Gastroesophageal sphincter (tissue), 3 donors: Measurements from ENCODE around the gene FGGY.

ENCODE experiments used
- EP300 ChIP-seq: sonication (generic); formaldehyde crosslinking; IDR thresholded peaks from one replicate; pipeline ENCODE4 v1.6.1; 2017; ENCODE audit warnings: antibody characterized with exemption, mild to moderate bottlenecking
- POLR2A ChIP-seq, 2 donors: fragments of 450-650 bp; IDR thresholded peaks; one replicate each; pipeline ENCODE4 v1.6.1; 2017; ENCODE audit warnings: antibody characterized with exemption in 2 of 2, mild to moderate bottlenecking in 2 of 2, moderate library complexity in 1 of 2
- POLR2AphosphoS5 ChIP-seq: sonication (generic); formaldehyde crosslinking; IDR thresholded peaks from one replicate; pipeline ENCODE4 v1.6.1; 2017; ENCODE audit warnings: antibody characterized with exemption
- TF ChIP-seq, protein P1 (sequence below), 4 experiments: fragments of 200-600 bp in 2 of 4; fragments of 450-650 bp in 2 of 4; sonication (generic) in 1 of 4; IDR thresholded peaks; one replicate each; pipeline ENCODE4 v1.5.1; 2017 to 2019; ENCODE audit warnings: antibody characterized with exemption in 4 of 4, mild to moderate bottlenecking in 2 of 4, moderate library complexity in 2 of 4

DNA sequence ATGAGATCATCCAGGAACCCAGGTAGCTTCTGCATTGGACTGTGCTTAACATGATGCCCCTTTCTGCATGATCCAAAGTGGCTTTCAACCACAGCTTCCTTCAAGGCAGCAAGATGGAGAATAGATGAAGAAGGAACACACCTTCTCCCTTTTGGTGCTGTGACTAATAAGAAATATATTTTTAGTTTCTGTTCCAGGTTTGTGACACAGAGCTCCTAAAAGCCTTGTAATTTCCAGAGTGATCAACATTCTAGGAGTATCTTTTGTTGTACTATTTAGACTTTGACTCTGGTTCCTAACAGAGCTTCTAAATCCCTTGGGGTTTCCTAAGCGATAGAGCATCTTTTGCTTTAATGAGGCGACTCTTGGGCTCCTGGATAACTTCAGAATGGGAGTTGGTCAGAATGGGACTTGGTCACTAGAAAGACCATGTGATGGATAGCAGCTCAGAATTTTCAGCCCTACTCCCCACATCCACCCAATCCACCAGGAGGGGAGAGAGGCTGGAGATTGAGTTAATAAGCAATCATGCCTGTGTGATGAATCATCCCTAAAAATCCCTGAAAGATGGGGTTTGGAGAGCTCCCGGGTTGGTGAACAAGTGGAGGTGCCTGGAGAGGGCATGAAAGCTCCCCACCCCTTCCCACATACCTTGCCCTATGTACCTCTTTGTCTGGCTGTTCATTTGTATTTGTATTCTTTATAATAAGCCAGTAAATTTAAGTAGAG, 134.8 kb downstream of the FGGY start:
- TF ChIP-seq, protein P1, sequence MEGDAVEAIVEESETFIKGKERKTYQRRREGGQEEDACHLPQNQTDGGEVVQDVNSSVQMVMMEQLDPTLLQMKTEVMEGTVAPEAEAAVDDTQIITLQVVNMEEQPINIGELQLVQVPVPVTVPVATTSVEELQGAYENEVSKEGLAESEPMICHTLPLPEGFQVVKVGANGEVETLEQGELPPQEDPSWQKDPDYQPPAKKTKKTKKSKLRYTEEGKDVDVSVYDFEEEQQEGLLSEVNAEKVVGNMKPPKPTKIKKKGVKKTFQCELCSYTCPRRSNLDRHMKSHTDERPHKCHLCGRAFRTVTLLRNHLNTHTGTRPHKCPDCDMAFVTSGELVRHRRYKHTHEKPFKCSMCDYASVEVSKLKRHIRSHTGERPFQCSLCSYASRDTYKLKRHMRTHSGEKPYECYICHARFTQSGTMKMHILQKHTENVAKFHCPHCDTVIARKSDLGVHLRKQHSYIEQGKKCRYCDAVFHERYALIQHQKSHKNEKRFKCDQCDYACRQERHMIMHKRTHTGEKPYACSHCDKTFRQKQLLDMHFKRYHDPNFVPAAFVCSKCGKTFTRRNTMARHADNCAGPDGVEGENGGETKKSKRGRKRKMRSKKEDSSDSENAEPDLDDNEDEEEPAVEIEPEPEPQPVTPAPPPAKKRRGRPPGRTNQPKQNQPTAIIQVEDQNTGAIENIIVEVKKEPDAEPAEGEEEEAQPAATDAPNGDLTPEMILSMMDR (IDR thresholded peaks at IDR 0.05) = no peak
- TF ChIP-seq POLR2A (IDR thresholded peaks at IDR 0.05) (no peak), POLR2AphosphoS5 (no peak), EP300 (no peak)
